HG03175 (cell line): ENCODE results near the gene MAGI1.

ENCODE experiments used
- ATAC-seq: cut with Tn5 transposase; IDR thresholded peaks from one replicate; pipeline ENCODE4 v1.9.1; 2021; ENCODE audit warnings: mild to moderate bottlenecking, moderate library complexity; ENCODE audit not compliant: unreplicated experiment

The MAGI1 gene

DNA sequence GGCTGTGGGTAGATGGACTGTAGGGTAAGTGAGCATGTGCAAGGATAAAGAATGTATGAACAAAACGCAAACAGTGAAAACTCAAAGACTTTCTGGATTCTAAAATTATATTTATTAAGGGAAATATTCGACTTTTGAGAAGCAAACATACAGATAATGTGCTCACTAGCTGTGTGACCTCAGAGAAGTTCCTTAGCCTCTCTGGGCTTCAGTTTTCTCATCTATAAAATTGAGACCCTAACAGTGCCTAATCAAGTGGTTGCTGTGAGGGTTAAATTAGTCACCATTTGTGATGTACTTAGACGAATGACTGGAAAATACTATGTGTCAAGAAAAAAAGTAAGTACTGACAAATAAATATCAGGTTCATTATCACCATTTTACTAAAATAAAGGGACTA is 261.7 kb downstream of the MAGI1 start:
- ATAC-seq, result no peak

DNA sequence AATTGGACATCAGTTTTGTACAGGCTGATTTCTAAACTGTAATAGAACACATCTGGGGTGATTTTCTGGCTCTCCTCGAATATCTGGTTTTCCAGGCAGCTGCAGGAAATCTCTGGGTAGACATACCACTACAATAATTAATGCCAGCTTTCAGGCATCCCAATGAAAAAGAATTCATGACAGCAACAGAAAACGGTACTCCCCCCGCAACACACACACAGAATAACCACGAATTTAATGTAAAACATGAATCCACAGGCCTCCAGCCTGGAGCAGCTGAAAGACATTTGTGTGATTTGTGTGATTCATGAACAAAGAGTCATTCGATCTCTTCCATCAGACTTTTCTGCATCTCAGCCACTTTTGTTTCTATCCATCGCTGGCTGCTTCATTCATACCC is 262.2 kb downstream of the MAGI1 start:
- ATAC-seq, result no peak

DNA sequence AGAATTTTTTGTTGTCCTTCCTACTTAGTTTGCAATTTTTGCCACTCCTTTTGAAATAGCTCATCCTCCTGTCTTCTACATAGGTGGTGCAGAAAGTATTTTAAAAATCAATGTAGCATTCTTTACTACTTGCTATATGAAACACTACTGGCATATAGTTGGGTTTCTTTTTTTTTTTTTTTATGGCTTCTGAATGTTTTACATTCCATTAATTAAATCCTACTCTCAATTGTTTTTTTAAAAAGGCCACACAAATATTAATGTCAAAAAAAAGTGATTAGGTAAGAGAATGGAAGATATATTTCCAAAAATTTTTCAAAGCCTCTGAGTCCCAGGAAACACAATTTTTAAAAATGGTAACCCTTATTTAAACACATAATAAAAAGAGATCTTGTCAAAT is 262.6 kb downstream of the MAGI1 start:
- no peak for ATAC-seq

DNA sequence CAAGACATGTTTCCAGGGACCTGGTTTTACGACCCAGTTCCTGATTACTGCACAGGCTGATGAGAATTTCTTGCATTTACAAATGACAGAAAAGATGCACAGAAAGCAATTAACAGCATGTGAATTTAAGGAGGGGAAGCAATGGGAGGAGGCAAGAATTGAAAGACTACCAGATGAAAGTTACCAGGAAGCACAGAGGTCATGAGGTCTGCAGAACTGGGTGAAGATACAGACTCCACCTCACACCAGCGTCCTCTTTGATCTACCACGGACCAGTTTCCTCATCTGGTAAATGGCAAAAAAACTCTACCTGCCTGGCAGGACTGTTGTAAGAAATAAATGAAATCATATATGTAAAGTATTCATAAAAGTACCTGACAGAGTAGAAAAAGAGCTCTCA is 266.0 kb downstream of the MAGI1 start:
- ATAC-seq, result no peak

DNA sequence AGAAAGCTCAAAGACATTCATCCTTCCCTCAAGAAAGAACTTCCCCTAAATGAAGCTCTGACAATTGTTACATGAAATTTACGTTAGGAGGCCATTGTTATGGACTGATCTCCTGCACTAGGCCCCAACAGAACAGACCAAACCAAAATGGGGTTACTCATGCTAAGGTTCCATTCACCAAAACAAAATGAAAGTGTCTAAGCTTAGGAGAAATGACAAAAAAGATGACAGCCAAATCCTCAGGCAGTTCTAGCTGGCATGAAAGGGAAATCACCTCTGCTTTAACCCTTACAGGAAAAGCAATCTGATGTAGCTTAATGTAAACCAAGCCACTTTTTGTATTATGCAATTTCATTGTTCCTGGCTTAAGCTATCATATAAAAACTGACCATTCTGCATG is 271.2 kb downstream of the MAGI1 start:
- ATAC-seq, result no peak

DNA sequence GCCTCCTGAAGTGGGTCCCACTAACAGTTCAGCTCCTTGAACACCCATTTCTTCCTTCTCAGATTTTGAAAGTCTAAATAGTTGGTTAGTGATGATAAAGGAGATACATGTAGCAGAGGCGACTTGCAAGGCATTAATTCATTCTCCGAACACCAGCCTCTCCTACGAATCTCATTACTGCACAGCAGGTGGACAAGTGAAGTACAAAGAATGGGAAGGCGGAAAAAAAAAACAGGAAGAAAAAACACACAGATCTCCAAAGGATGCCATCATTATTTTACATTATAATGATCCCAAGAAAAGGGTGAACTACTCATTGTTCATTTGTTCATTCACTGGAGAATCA is 276.5 kb downstream of the MAGI1 start:
- no peak for ATAC-seq

DNA sequence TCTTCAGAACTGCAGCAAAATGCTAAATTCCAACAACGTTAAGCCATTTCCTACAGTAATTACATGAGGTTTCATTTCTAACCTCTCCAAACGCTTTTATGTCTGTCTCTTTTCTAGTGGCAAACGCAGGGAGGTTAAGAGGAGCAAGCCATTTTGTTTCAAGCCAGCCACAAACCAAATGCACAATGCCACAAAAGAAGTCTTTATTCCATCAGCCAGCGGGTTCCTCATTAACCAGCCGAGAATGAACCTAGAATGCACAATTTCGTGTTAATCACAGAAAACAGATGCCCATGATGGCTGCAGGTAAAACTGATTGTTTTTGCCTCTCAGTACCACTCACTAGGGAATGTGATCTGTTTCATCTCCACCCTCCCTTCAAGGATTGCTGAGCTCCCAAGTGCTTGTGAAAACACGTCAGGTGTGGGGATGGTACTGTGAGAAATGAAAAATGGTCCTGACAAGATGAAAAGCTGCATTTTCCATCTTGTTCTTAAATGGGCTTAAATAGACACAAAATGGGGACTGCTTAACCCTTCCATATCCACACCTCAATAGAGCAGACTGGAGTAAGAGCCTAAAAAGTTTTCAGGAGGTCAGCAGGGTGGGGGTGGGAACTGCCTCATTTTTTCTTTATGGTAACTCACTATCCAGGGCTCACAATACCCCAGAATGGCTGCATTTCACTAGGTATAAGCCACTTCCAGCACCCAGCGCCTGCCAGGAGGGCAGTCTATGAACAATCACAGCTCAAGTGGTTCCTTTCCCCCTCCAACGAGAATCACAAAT is 277.1 kb downstream of the MAGI1 start:
- ATAC-seq, result no peak

DNA sequence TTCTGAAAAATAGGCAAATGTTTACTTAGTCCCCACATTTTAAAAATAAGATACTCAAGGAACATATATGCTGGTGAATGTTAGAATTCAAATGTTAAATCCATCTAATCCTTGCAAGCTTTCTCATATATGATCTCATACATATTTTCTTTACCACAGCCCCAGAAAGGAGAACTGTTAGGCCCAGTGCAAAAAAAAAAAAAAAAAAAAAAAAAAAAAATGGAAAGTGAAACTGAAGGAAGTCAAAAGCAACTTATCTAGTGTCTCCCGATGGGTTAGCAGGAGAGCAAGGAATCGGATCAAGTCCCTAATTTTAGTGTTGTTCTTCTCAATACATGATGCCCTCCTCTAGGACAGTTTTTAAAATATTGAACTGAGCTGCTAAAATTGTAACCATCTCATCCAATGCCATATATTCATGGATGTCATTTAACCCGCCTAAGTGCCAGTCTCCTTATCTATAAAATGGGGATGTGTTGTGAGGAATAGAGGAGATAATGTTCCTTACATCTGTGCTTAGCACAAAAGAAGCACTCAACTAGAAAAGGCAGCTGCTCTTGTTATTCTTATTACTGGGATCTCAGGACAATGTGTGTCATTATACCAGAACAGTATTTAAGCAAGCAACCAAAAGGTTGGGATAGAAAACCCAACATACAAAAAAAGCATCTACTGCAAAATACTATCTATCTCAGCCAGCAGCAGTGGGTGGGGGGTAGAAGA is 279.7 kb downstream of the MAGI1 start:
- no peak for ATAC-seq

DNA sequence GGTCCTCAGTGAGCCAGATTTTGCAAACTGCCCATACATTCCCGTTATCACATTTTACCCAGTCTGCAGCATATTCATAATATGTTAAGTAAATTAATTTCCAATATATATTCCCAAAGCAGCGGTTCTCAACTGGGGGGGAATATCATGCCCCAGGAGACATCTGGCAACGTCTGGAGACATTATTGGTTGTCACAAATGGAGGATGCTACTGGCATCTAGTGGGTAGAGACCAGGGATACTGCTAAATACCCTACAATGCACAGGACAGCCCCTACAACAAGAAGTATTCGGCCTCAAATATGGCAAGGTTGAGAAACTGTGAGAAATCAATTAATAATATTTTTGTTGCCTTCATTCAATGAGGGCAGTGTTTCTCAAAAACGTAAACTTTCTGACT is 280.3 kb downstream of the MAGI1 start:
- ATAC-seq, result no peak

DNA sequence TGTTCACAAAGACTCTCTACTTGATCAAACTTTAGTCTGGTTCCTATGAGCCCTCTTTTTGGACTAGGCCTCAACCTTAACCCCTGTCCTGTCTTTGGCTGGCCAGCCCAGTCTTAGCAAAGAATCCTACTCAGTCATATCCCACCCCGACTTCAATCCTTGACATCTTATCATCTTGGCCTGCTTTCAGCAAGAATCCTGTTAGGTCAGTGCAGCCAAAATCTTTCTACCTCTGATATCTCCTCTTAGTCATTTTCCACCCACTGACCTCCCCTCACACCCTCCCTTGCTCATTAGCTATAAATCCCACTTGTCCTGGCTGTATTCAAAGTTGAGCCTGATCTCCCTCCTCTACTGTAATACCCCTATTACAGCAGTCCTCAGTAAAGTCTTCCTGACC is 286.1 kb downstream of the MAGI1 start:
- ATAC-seq, result no peak

DNA sequence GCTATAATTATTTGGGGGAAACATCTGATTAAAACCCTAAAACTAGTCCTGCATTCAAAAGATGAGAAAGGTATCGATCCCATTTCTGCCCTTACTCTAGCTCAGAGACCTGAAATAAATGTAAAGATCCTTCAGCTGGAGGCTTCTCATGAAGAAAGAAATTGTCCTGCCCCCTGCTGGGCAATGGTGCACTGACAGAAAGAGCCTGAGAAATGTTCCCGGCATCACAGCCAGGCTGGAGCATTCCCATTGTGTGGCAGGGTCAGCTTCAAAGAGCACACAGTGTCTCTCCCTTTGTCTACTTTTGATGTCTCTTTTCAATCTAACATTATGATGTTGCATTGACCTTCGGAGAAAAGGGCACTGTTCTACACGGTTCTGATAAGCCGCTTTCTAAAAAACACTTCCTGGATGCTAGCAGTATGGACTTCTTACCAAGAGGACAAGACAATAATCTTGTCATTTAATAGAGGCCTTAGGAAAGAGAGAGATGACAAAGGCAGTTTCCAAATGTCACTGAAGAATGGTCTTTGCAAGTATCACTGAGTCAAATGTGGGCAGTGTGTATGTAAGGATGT is 287.5 kb downstream of the MAGI1 start:
- ATAC-seq, result peak; percentile 51

DNA sequence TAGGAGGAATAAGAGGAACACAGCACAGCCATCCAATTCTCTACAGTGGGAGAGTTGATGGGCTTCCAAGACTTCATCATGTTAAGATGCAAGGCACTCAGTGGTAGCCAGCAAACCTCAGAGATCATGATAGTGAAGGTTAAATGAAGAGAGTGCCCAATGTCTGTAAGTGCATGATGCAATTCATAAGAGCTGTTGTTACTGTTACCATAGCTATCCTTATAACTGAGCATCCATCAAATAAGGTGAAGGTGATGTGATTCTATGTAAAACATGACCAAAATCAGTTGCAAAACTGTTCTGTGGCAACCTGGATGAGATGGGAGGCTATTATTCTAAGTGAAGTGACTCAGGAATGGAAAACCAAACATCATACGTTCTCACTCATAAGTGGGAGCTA is 289.7 kb downstream of the MAGI1 start:
- ATAC-seq, result no peak

DNA sequence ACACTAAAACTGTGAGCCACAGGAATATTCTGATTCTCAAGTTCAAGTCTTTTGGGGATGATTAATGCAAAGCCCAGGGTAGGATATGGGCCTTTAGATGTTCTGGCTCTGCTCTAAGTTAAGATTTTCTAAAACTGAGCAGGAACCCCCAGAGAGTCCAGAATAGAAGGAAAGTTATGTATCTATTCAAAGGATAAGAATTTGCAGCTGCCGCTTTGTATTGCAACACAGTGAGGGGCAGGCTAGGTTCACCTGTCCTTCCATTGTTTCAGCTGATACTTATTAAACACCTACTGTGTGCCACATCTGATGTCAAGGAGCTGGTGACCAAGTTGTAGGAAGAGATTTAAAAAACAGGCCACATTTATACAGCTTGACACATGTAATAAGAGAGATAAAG is 290.4 kb downstream of the MAGI1 start:
- ATAC-seq, result no peak

DNA sequence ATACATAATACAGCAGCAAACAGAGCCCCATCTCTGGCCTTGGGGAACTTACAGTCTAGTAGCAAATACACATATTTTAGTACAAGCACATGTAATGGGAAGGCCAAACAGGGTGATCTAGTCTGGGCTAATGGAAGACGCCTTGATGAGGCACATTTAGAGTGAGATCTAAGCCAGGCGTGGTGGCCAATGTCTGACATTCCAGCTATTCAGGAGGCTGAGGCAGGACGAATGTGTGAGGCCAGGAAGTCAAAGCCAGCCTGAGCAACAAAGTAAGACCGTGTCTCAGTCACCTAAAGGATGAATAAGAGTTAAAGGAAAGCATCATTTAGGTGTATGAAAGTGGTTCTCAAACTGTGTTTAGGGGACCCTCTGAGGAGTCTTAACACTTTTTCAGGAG is 291.9 kb downstream of the MAGI1 start:
- ATAC-seq, result no peak

DNA sequence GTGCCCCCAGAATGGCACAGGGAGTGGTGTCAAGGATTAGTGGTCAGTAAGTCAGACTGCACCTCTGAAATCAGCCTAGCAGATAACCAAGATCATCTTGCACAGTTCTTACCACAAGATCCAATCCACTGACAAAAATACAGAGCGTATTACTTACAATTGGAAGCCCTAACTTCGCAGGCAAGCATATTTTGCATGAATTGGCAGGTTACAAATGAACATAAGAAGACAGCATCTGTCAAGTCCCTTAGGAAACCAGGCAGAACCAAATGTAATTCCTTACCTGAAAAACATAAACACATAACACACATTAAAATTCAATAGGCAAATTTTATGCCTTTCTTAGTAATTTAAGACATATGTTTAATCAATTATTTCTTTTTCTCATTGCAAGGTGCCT is 293.4 kb downstream of the MAGI1 start:
- no peak for ATAC-seq

DNA sequence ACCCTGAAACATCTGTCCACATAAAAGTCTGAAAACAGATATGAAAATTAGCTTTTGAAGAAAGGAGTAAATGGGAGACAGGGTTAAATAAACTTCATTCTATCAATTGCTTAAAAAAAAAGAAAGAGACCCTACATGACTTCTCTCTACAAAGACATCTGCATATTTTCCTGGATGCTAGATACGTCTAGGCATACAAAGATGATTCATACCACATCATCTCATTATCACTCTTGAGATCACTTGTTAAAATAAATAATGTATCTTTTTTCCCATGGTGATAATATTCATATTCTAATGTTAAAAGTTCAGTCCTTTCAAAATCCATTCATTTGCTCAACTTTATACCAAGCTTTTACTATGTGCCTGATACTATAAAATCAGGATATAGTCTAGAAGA is 295.8 kb downstream of the MAGI1 start:
- ATAC-seq, result no peak

DNA sequence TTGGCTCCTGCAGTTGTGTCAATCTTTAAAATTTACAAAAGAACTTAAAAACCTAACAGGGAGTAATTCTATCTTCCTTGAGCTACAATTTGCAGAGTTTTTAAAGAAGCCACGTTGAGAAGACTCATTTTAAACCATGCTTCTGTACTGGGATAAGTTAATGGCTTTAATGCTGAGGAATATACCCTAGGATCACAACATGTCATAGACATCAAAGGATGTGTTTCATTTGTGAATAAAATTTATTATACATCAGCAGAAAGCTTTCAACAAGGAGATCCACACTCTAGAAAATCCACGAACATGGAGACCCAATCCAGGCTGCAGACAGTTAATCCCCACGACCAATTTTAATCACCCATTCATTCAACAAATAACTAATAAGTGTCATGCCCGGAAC is 297.2 kb downstream of the MAGI1 start:
- ATAC-seq, result no peak

DNA sequence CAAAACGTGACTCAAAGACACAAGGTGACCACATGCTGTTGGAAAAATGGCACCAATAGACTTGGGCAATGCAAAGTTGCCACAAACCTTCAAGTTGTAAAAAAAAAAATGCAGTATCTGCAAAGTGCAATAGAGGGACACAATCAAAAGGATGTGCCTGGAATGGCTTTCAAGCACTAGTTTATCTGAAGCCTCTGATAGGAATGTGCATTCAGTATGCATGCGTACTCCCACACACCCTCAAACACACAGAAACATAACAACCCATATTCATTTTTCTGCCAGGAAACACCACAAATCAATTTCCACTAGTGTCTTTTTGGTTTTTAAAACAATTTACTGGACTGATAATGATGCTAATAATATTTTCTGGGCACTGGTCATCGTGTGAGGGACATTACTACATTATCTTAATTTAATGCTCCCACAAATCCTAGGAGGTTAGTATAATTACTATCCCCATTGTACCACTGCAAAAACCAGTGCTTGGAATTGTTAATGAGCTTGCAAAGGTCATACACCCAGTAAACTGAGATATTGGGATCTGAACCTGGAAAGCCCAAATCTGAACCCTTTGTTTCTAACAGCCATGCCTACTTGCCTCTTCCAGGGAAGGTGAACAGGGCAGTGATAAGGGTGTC is 298.7 kb downstream of the MAGI1 start:
- ATAC-seq, result no peak

DNA sequence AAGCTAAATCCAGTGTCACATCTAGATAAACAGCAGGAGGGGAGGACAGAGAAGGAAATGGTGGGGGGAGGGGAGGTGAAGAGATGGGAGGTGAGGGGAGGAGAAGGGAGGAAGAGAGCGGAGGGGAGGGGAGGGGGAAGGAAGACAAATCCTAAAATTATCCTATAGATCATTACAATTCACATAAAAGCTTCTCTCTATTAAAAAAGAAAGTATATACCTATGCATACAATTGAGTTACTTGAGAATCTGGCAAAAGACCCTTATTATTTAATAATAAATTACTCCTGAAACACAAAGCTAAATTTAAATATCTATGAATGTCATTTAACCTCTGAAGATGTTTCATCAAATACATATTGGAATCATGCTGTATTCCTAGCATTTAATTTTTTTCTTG is 303.9 kb downstream of the MAGI1 start:
- no peak for ATAC-seq

DNA sequence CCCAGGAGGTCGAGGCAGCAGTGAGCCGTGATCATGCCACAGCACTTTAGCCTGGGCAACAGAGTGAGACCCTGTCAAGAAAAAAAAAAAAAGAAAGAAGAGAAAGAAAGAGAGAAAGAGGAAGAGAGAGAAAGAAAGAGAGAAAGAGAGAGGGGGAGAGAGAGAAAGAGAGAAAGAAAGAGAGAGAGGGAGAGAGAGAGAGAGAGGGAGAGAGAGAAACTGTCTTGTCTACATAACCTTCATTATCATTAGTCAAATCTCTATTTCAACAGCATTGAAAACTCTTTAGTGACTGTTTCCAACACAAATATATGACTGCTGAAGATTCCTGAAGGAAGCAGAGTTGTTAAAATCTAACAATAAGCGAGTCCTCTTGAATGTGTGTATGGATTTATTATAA is 304.3 kb downstream of the MAGI1 start:
- ATAC-seq, result no peak

DNA sequence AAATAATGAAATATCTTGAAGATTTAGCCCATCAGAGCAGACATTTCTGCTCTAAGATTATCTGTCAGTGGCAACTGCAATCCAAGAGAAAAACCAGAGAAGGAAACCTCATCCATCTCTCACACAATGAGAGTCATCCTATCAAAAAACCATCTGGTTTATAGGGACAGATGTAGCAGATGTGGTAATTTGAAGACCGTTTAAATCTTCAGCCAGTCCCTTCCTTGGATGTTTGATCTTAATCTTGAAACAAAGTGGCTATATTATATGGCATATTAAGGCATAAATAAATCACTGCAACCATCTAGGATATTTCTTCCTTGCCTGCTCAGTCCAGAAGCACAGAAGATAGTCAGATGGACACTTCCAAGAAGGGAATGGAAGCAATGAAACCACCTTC is 305.3 kb downstream of the MAGI1 start:
- no peak for ATAC-seq
